T-helper 17 cell (primary cell): Measurements from ENCODE around the gene TPCN2. TPM values are rescaled to one million over a fixed set of nuclear protein-coding genes. Genes with fewer than 3 reads are reported as not detected.

Experiments used
- ATAC-seq: fragments of 150-1000 bp; cut with Tn5 transposase; 2 replicates; pipeline ENCODE4 v1.10.0; 2021; ENCODE audit warnings: mild to moderate bottlenecking, moderate library complexity
- DNase-seq, 3 donors: peaks; one replicate each; pipeline versions ENCODE4 v3.0.0 to v3.0.0-alpha.2; 2020 to 2021
- H3K9me3 ChIP-seq: one replicate; pipeline ENCODE4 v1.7.0; 2013; ENCODE audit warnings: low read length, mild to moderate bottlenecking; ENCODE audit not compliant: control insufficient read depth, poor library complexity, severe bottlenecking
- H3K27ac Mint-ChIP-seq: one replicate; pipeline ENCODE4 v1.8.0; 2022; ENCODE audit warnings: mild to moderate bottlenecking, moderate library complexity, mixed read lengths
- H3K27me3 Mint-ChIP-seq: one replicate; pipeline ENCODE4 v1.8.0; 2022; ENCODE audit warnings: mixed read lengths
- H3K36me3 Mint-ChIP-seq: one replicate; pipeline ENCODE4 v1.8.0; 2022; ENCODE audit warnings: low read depth, mixed read lengths
- H3K4me1 Mint-ChIP-seq: one replicate; pipeline ENCODE4 v1.8.0; 2022; ENCODE audit warnings: mild to moderate bottlenecking, mixed read lengths
- H3K4me3 Mint-ChIP-seq: one replicate; pipeline ENCODE4 v1.8.0; 2022; ENCODE audit warnings: mild to moderate bottlenecking, moderate library complexity, mixed read lengths
- total RNA-seq, 4 donors: library from RNA in 2 of 4; stranded (reverse) in 2 of 4; gene quantifications; one replicate each; pipeline ENCODE4 v1.2.3 and lab custom pipeline; 2022 to 2026

The TPCN2 gene
- total RNA-seq, 2 donors from 2014 or later: 9.1 to 16.4 TPM

DNA sequence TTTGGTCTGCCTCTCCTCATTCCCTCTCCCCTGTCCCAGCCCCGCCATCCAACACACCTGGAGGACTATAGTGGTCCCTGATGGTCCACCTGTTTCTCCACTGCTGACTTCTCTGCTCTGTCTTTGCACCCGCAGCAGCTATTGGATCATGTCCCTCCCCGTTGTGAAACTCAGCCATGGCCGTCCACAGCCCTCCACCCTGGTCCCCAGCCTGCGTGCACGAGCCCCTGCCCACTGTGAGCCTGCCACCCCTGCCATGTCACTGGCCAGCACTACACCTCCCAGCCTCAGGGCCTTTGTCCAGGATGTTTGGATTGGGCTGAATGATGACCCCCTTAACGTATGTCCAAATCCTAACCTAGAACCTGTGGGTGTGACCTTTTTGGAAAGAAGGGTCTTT is 59.3 kb downstream of the TPCN2 start:
- no peak for ATAC-seq
- H3K27ac Mint-ChIP-seq: no peak overlapping the region
- DNase-seq: no peak
- no peaks in the 10 kb centered on the region for H3K27me3 Mint-ChIP-seq
- H3K4me3 Mint-ChIP-seq: no peak overlapping the region
- no peaks in the 10 kb centered on the region for H3K36me3 Mint-ChIP-seq
- no peaks in the 10 kb centered on the region for H3K9me3 ChIP-seq
- peaks cover 2% of the 10 kb centered on the region for H3K4me1 Mint-ChIP-seq

DNA sequence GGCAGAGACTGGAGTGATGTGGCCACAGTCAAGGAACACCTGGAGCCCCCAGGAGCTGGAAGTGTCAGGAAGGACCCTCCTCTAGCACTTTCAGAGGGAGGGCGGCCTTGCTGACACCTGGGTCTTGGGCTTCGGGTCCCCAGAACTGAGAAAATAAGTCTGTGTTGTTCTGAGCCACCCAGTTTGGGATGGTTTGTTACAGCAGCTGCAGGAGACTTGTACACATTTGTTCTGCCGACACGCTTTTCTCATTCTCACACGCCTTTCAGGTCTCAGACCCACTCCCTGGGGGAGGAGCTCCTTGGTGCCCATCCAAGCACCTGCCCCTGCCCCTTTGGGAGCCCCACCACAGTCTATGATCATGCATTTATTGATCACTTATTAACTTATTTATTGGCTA is 59.8 kb downstream of the TPCN2 start:
- no peaks in the 10 kb centered on the region for H3K36me3 Mint-ChIP-seq
- peaks cover 2% of the 10 kb centered on the region for H3K4me1 Mint-ChIP-seq
- DNase-seq: no peak
- H3K4me3 Mint-ChIP-seq: no peak overlapping the region
- no peak for ATAC-seq
- H3K27ac Mint-ChIP-seq: no peak overlapping the region
- no peaks in the 10 kb centered on the region for H3K9me3 ChIP-seq
- H3K27me3 Mint-ChIP-seq: no peaks in the 10 kb centered on the region

DNA sequence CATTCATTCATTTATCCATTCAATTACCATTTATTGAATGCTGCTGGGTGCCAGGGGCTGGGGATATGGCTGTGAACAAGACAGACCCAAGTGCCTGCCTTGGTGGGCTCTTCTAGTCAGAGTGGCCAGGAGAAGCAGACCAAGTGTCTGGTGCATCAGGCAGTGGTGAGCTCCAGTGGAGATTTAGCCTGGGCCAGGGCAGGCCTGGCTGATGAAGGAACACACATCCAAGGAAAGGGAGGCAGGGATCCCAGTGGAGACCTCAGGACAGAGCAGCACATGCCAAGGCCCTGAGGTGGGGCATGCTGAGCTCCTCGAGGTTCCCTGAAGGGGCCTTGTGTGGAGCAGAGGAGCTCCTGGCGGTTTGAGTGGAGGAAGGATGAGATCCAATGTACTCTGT is 60.4 kb downstream of the TPCN2 start:
- H3K36me3 Mint-ChIP-seq: no peaks in the 10 kb centered on the region
- H3K9me3 ChIP-seq: no peaks in the 10 kb centered on the region
- no peak overlapping the region for H3K27ac Mint-ChIP-seq
- peaks cover 2% of the 10 kb centered on the region for H3K4me1 Mint-ChIP-seq
- ATAC-seq (no peak), DNase-seq (no peak)
- H3K4me3 Mint-ChIP-seq: no peak overlapping the region
- H3K27me3 Mint-ChIP-seq: no peaks in the 10 kb centered on the region

DNA sequence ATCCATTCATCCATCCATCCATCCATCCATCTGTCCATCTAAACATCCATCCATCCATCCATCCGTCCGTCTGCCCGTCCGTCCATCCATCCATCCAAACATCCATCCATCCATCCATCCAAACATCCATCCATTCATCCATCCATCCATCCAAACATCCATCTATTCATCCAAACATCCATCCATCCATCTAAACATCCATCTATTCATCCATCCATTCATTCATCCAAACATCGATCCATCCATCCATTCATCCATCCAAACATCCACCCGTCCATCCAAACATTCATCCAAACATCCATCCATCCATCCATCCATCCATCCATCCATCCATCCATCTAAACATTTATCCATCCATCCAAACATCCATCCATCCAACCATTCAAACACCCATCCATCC is 61.7 kb downstream of the TPCN2 start:
- no peak overlapping the region for H3K27ac Mint-ChIP-seq
- ATAC-seq: no peak

DNA sequence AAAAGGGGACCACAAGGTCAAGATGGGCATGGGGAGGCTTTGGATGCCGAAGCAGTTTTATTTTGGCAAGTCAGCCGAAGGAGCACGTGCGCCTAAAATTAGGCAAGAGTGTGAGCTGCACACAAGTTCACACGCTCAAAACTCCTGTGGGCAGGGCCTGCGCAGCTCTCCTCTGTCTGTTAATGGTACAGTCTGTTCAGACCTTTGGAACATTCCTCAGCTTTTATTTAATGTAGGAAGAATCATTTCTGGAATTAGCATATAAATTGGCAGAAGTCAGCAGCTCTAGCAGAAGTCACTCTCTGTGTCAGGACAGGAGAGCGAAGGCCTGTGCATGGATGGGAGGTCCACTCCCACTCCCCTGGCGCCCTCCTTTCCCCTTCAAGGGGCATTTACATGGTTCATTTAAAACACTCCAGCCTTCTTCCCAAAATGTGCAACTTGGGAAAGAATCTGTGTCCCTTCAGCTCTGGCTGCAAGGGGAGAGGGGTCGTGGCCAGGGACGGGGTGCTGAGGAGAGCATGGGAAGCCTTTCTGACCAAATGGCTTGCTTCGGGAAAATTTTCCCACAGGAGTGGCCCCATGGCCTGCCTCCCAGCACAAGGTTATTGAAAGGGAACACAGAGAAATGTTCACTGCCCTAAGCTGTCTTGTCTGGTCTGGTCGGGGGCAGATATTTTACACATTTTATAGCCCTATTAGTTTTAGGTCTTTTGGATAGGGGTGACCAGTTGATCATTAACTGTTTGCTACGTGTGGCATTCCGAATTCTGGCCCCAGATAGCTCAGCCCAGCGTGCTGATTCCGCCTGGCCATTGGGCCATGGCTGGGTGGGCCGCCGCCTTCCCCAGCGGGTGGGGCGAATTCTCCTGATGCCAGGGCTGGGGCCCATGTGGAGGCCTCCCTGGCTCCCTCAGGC is 63.2 kb downstream of the TPCN2 start:
- Mint-ChIP-seq H3K27me3 (no peaks in the 10 kb centered on the region), H3K4me3 (no peak overlapping the region), H3K36me3 (no peaks in the 10 kb centered on the region), H3K4me1 (no peaks in the 10 kb centered on the region), H3K27ac (no peak overlapping the region)
- no peaks in the 10 kb centered on the region for H3K9me3 ChIP-seq
- DNase-seq: no peak
- no peak for ATAC-seq

More for the DNA sequence above, 61.7 kb downstream of the TPCN2 start:
- Mint-ChIP-seq H3K36me3 (no peaks in the 10 kb centered on the region), H3K4me1 (peaks cover 2% of the 10 kb centered on the region), H3K4me3 (no peak overlapping the region), H3K27me3 (no peaks in the 10 kb centered on the region)
- no peak for DNase-seq
- no peaks in the 10 kb centered on the region for H3K9me3 ChIP-seq

DNA sequence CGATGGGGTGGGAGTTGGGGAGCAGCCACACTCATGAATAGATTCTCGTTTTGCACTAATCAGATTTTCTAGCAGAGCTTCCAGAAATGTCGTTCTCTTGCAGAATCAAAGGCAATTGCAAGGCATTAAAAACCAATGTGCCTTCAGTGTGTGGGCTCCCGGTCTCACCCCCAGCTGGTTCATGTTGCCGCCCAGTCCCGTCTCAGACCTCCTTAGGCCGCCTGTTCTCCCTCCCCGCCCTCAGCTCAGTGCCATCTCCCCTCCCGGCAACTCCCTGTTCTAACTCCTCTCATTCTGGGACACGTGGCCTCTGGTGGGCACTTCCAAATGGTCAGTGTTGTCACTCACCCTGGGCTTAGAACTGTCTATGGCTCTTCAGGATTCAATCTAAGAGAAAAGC is 64.5 kb downstream of the TPCN2 start:
- Mint-ChIP-seq H3K27ac (no peak overlapping the region), H3K27me3 (no peaks in the 10 kb centered on the region), H3K4me3 (no peak overlapping the region), H3K4me1 (no peaks in the 10 kb centered on the region), H3K36me3 (no peaks in the 10 kb centered on the region)
- no peak for DNase-seq
- ATAC-seq: no peak
- no peaks in the 10 kb centered on the region for H3K9me3 ChIP-seq

DNA sequence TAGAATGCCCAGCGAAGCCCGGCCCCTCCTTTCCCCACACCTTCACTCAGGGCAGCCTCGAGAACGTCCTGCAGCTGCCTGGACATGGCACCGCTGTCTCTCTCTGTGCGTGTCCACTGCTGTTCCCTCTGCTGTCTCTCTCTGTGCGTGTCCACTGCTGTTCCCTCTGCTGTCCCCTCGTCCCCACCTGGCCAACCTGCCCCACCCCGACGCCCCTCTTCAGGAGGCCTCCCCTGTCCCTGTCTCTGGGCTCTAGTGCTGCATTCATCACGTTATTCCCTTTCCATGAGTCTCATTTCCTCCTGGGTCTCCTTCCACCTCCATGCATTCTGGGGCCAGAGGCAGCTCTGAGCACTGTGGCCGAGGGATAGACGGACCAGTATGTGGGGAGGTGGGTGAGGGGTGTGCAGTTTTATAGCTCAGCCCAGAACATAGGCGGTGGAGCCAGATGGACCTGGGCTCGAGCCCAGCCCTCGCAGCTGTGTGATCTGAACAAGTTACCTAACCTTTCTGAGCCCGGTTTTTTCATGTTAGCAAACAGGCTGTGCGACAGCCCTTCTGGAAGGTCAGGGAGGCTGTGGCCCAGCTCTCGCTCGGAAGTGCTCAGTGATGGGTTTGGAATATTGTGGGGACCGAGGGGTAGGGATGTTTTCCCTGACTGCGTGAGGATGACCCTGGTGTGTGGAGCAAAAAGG is 65.1 kb downstream of the TPCN2 start:
- Mint-ChIP-seq H3K4me1 (no peaks in the 10 kb centered on the region), H3K27me3 (no peaks in the 10 kb centered on the region), H3K36me3 (no peaks in the 10 kb centered on the region), H3K27ac (no peak overlapping the region), H3K4me3 (no peak overlapping the region)
- DNase-seq (no peak), ATAC-seq (no peak)
- no peaks in the 10 kb centered on the region for H3K9me3 ChIP-seq

DNA sequence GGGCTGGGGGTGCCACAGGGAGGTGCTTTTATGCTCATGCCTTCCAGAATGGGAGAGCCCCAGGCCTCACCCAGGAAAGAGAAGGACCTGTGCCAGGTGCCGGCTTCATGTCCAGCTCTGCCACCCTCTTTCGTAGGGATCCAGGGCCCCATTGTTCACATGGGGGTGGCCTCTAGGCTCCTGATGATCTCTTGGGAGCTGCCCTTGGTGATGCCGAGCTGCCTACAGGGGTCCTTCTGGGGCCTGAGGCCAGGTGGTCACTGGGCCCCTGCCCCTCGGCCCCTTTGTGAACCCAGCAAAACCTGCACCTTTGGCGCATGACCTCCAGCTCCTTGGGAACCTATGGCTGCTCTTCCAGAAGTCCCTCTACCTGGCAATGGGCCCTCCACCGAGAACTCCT is 65.6 kb downstream of the TPCN2 start:
- H3K36me3 Mint-ChIP-seq: no peaks in the 10 kb centered on the region
- no peak overlapping the region for H3K27ac Mint-ChIP-seq

DNA sequence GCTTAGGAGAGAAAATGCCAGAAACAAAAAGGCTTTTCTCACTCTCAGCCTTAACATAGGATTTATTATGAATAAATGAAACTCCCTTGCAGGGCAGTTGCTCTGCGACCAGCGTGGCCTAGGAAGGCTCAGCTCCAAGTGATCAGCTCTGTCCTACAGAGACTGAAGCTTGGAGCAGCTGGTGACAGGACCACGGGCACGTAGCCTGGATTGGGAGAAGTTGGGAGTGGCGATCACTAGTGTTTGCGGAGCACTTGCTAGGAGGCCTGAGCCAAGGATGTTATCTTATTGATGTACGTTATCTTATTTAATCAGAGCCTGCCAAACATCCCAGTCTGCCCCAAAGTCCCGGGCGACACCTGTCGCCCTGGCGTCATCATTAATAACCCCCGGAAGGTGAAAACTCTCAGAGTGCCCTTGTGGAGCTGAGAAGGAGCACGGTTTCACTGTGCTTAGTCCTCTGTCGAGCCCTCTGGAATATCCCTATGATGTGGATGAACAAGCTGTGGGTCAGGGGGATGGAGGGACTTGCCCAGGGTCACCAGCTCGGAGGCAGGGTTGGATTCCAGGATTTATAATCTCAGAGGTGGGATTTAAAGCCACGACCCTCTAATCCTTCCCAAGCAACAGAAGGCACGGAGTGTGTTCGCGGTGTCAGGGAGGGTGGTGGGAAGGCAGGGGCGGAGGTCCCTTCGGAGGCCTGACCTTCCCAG is 66.2 kb downstream of the TPCN2 start:
- DNase-seq (no peak), ATAC-seq (no peak)
- no peaks in the 10 kb centered on the region for H3K36me3 Mint-ChIP-seq
- H3K9me3 ChIP-seq: no peaks in the 10 kb centered on the region
- no peaks in the 10 kb centered on the region for H3K4me1 Mint-ChIP-seq
- H3K4me3 Mint-ChIP-seq: no peak overlapping the region
- no peak overlapping the region for H3K27ac Mint-ChIP-seq
- H3K27me3 Mint-ChIP-seq: no peaks in the 10 kb centered on the region

More for the DNA sequence above, 65.6 kb downstream of the TPCN2 start:
- H3K4me3 Mint-ChIP-seq: no peak overlapping the region
- H3K27me3 Mint-ChIP-seq: no peaks in the 10 kb centered on the region
- H3K9me3 ChIP-seq: no peaks in the 10 kb centered on the region
- no peaks in the 10 kb centered on the region for H3K4me1 Mint-ChIP-seq
- DNase-seq: no peak
- no peak for ATAC-seq

DNA sequence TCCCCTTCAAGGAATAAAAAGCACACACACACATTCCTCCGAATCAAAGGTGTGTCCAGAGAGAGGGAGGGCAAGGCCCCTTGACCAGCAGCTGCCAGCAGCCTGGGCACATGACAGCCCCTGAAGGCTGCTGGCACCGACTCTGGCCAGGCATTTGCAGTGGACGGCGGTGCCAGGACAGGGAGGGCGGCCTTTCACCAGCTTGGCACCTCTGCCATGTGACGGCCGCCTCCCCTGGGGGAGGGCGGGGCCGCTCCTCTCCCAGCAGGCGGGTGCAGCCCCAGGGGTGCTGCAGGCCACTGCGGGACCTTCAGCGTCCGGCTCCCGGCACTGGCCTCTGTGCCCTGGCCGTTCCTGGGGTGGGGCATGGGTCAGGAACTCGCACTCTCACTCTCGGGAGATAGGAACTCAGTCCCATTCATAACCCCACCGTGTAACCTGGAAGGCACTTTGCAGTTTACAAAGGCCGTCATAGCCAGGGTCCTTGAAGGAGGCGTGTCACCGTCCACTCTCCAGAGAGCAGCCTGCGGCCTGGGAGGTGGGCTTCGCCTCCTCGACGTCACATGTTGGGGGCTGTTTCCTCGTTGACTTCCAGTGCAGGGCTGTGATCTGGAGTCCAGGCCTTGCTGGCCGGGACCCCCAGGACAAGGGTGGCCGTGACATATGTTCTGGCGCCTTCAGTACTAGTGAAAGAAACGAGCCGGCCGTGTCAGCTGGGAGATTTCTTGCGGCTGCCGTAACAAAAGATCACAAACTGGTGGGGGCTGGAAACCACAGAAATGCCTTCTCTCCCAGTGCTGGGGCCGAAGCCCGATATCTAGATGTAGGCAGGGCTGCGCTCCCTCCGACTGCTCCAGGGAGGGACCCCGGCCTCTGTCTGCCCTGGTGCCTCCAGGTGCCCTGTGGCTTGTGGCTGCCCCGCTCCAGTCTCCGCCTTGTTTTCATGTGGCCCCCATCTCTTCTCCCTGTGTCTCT is 67.1 kb downstream of the TPCN2 start:
- H3K9me3 ChIP-seq: no peaks in the 10 kb centered on the region
- Mint-ChIP-seq H3K27me3 (no peaks in the 10 kb centered on the region), H3K4me3 (no peak overlapping the region), H3K4me1 (peaks cover 1% of the 10 kb centered on the region), H3K27ac (no peak overlapping the region), H3K36me3 (no peaks in the 10 kb centered on the region)
- DNase-seq (no peak), ATAC-seq (no peak)

DNA sequence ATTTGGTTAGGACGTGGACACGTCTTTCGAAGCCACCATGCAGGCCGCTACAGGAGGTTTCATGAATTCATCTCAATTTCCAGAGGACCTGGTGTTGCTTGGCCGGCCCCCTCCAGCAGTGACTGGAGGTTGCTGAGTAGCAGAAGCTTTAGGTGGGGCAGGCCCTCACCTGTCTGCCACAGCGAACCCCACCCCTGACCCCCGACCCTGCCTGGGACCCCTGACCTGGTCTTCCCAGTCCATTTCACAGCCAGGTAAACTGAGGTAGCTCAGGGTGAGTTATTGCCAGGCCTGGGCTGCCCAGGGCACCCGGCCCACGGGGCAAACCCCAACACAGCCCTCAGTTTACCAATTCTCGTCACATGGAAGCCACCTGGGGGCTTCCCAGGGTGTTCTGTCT is 67.9 kb downstream of the TPCN2 start:
- H3K9me3 ChIP-seq: no peaks in the 10 kb centered on the region
- H3K4me1 Mint-ChIP-seq: peaks cover 8% of the 10 kb centered on the region
- DNase-seq (no peak), ATAC-seq (no peak)
- no peak overlapping the region for H3K4me3 Mint-ChIP-seq
- H3K36me3 Mint-ChIP-seq: no peaks in the 10 kb centered on the region
- no peaks in the 10 kb centered on the region for H3K27me3 Mint-ChIP-seq
- H3K27ac Mint-ChIP-seq: peak overlapping the region; percentile 56

DNA sequence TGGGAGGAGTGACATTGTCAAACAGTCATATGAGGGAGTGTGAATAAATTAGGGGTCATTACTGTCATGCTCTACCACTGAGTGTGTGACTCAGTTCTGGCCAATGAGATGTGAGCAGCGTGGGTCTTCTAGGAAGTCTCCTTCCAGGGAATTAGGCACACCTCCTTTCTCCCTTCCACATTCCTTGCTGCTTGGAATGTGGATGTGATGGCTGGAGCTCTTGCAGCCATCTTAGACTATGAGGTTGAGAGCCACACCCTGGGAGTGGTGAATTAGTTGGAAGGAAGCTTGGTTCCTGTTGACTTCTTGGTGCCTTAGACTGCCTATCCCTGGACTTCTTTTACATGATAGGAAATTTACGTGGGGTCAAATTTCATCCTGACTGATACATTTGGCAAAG is 70.5 kb downstream of the TPCN2 start:
- Mint-ChIP-seq H3K4me1 (peaks cover 21% of the 10 kb centered on the region), H3K27me3 (no peaks in the 10 kb centered on the region), H3K27ac (no peak overlapping the region), H3K4me3 (no peak overlapping the region), H3K36me3 (no peaks in the 10 kb centered on the region)
- no peaks in the 10 kb centered on the region for H3K9me3 ChIP-seq
- DNase-seq: no peak
- no peak for ATAC-seq
